Right lobe of liver (tissue), 4 donors: ENCODE data around the gene LIFR.

ENCODE experiments used
- CTCF ChIP-seq, 4 donors: fragments of 200-600 bp in 3 of 4; fragments of 450-650 bp in 1 of 4; IDR thresholded peaks; one replicate each; pipeline versions ENCODE4 v1.5.1 to v1.8.0; 2016 to 2022; ENCODE audit warnings: antibody characterized with exemption in 4 of 4, mild to moderate bottlenecking in 2 of 4
- POLR2A ChIP-seq: fragments of 450-650 bp; IDR thresholded peaks from one replicate; pipeline ENCODE4 v1.6.1; 2017; ENCODE audit warnings: antibody characterized with exemption, mild to moderate bottlenecking
- donor health status: DM: no; HTN: no; CAD: no.
- donor health status: DM: no; HTN: no; CAD: no.
- donor health status: DM: no; HTN: yes; CAD: no.

- TF ChIP-seq CTCF (IDR thresholded peaks at IDR 0.05) (no peak), POLR2A (no peak)
Measured at GRCh38 chr5:38433160-38433861, 123.1 kb downstream of the LIFR start.
